Loucy (cell line): Measurements from ENCODE around the gene PUM1.

ENCODE experiments used
- CTCF ChIP-seq: fragments of 200-600 bp; sonication (generic); conservative IDR thresholded peaks from 2 replicates; pipeline ENCODE4 v1.5.1; 2014; ENCODE audit warnings: mild to moderate bottlenecking, antibody characterized with exemption, low read length
- EZH2phosphoT487 ChIP-seq: fragments of 200-600 bp; IDR thresholded peaks from 2 replicates; pipeline ENCODE4 v1.6.1; 2018; ENCODE audit warnings: antibody characterized with exemption, mild to moderate bottlenecking, moderate library complexity, borderline replicate concordance

GRCh38 chr1:31007462-31007991, 58.0 kb downstream of the PUM1 start:
- TF ChIP-seq EZH2phosphoT487 (no peak), CTCF (no peak)
